HCT116 (cell line): ENCODE measurements around the gene ANTKMT. TPM values are rescaled to one million over a fixed set of nuclear protein-coding genes. Genes with fewer than 3 reads are reported as not detected.

Experiments
- ATAC-seq: fragments of 200-7000 bp; cut with Tn5 transposase; 2 replicates; pipeline ENCODE4 v1.9.1; 2020; ENCODE audit warnings: mild to moderate bottlenecking, moderate library complexity
- BruUV-seq: library from RNA; stranded (reverse); fragments of 400-500 nt; replicated peaks from 2 replicates; lab custom pipeline; 2021; lab: Mats Ljungman, UMichigan
- CTCF ChIA-PET: fragments of 300-600 bp; sonication (Branson Sonifier 250); formaldehyde crosslinking; loops from one replicate; lab custom pipeline; 2021; ENCODE audit warnings: antibody characterized with exemption; lab: Charles Lee
- POLR2A ChIA-PET: fragments of 300-600, 350-600 bp; sonication (Branson Sonifier 250); formaldehyde crosslinking; loops from one replicate; lab custom pipeline; 2021; ENCODE audit warnings: antibody characterized with exemption; lab: Charles Lee
- RAD21 ChIA-PET, 2 experiments: fragments of 300-600 bp; sonication (Branson Sonifier 250); formaldehyde crosslinking; loops; one replicate each; lab custom pipeline; 2023; ENCODE audit warnings: low total read pairs in 2 of 2; ENCODE audit not compliant: uncharacterized antibody in 2 of 2, unreplicated experiment in 2 of 2, low non-redundant PET in 1 of 2; lab: Charles Lee
- DNase-seq: peaks from one replicate; pipeline ENCODE4 v3.0.0-alpha.2; 2010; ENCODE audit warnings: low read depth, low spot score
- H2AFZ ChIP-seq: fragments of 200-600 bp; shearing (Covaris generic), sonication (generic); 2 replicates; pipeline ENCODE4 v1.6.1; 2017; ENCODE audit warnings: low read depth, mixed run types, mixed read lengths, antibody characterized with exemption, low read length; ENCODE audit not compliant: poor library complexity, severe bottlenecking
- H3K27ac ChIP-seq: 2 replicates; pipeline ENCODE4 v1.5.1; 2012; ENCODE audit warnings: low read depth, low read length
- H3K27me3 ChIP-seq: fragments of 200-600 bp; sonication (generic); 2 replicates; pipeline ENCODE4 v1.6.1; 2016; ENCODE audit warnings: mixed run types, low read length, mixed read lengths; ENCODE audit not compliant: insufficient read depth
- H3K36me3 ChIP-seq, 2 experiments: fragments of 200-500 bp in 1 of 2; fragments of 200-600 bp in 1 of 2; sonication (Bioruptor generic) in 1 of 2; sonication (generic) in 1 of 2; 2 replicates each; pipeline versions ENCODE4 v1.5.1 to v1.6.1; 2014 to 2016; ENCODE audit warnings: low read length in 2 of 2, inconsistent platforms in 1 of 2, mixed read lengths in 1 of 2, mixed run types in 1 of 2; ENCODE audit not compliant: insufficient read depth in 2 of 2, control insufficient read depth in 1 of 2
- H3K4me1 ChIP-seq, 2 experiments: fragments of 200-600 bp in 1 of 2; sonication (generic) in 1 of 2; 2 replicates each; pipeline versions ENCODE4 v1.5.1 to v1.6.1; 2012 to 2017; ENCODE audit warnings: low read length in 2 of 2, inconsistent platforms in 1 of 2, mild to moderate bottlenecking in 1 of 2, mixed read lengths in 1 of 2, mixed run types in 1 of 2, moderate library complexity in 1 of 2; ENCODE audit not compliant: insufficient read depth in 2 of 2, control insufficient read depth in 1 of 2
- H3K4me2 ChIP-seq: fragments of 200-600 bp; sonication (generic); 2 replicates; pipeline ENCODE4 v1.6.1; 2017; ENCODE audit warnings: mixed run types, low read length, mixed read lengths
- H3K4me3 ChIP-seq, 2 experiments: fragments of 200-600 bp in 1 of 2; sonication (generic) in 1 of 2; replicated peaks in 1 of 2; 2 replicates each; pipeline ENCODE4 v1.5.1; 2011 to 2016; ENCODE audit warnings: low read length in 2 of 2, control low read depth in 1 of 2, low read depth in 1 of 2, mild to moderate bottlenecking in 1 of 2, mixed read lengths in 1 of 2, mixed run types in 1 of 2
- H3K79me2 ChIP-seq: fragments of 200-600 bp; sonication (generic); 2 replicates; pipeline ENCODE4 v1.6.1; 2017; ENCODE audit warnings: mild to moderate bottlenecking, mixed run types, low read length, moderate library complexity, mixed read lengths; ENCODE audit not compliant: insufficient read depth
- H3K9ac ChIP-seq: fragments of 200-600 bp; sonication (generic); 2 replicates; pipeline ENCODE4 v1.6.1; 2016; ENCODE audit warnings: low read length, mixed read lengths
- H3K9me2 ChIP-seq: fragments of 200-600 bp; sonication (generic), shearing (Covaris generic); 2 replicates; pipeline ENCODE4 v1.6.1; 2017; ENCODE audit warnings: mixed run types, mild to moderate bottlenecking, moderate library complexity; ENCODE audit not compliant: insufficient read depth
- H3K9me3 ChIP-seq, 2 experiments: fragments of 200-500 bp in 1 of 2; fragments of 200-600 bp in 1 of 2; sonication (Bioruptor generic) in 1 of 2; sonication (generic) in 1 of 2; 2 replicates each; pipeline ENCODE4 v1.6.1; 2014 to 2017; ENCODE audit warnings: low read length in 2 of 2, mixed read lengths in 2 of 2, inconsistent platforms in 1 of 2, low read depth in 1 of 2, mild to moderate bottlenecking in 1 of 2, mixed run types in 1 of 2, moderate library complexity in 1 of 2; ENCODE audit not compliant: control insufficient read depth in 1 of 2, insufficient read depth in 1 of 2
- H4K20me1 ChIP-seq: fragments of 200-600 bp; sonication (generic), shearing (Covaris generic); 2 replicates; pipeline ENCODE4 v1.6.1; 2017; ENCODE audit warnings: mixed run types, mild to moderate bottlenecking, moderate library complexity; ENCODE audit not compliant: insufficient read depth
- CBX3 ChIP-seq: IDR thresholded peaks from 2 replicates; pipeline ENCODE4 v1.6.1; 2012; ENCODE audit warnings: low read depth
- CEBPB ChIP-seq: IDR thresholded peaks from 2 replicates; pipeline ENCODE4 v1.6.1; 2012; ENCODE audit warnings: low read depth
- EGR1 ChIP-seq: IDR thresholded peaks from 2 replicates; pipeline ENCODE4 v1.6.1; 2012; ENCODE audit warnings: low read depth
- ELF1 ChIP-seq: IDR thresholded peaks from 2 replicates; pipeline ENCODE4 v1.6.1; 2012; ENCODE audit warnings: low read depth, borderline replicate concordance
- EZH2 ChIP-seq: fragments of 200-600 bp; sonication (generic); IDR thresholded peaks from 2 replicates; pipeline ENCODE4 v1.6.1; 2017; ENCODE audit warnings: antibody characterized with exemption, mixed run types
- EZH2phosphoT487 ChIP-seq: fragments of 200-600 bp; IDR thresholded peaks from 2 replicates; pipeline ENCODE4 v1.6.1; 2018; ENCODE audit warnings: antibody characterized with exemption, borderline replicate concordance
- FOSL1 ChIP-seq: IDR thresholded peaks from 2 replicates; pipeline ENCODE4 v1.6.1; 2012; ENCODE audit warnings: low read depth
- JUND ChIP-seq: IDR thresholded peaks from 2 replicates; pipeline ENCODE4 v1.6.1; 2012
- POLR2A ChIP-seq: IDR thresholded peaks from 2 replicates; pipeline ENCODE4 v1.7.0; 2011; ENCODE audit warnings: borderline replicate concordance; ENCODE audit not compliant: insufficient read depth, insufficient read length; ENCODE audit errors: extremely low read depth
- POLR2AphosphoS5 ChIP-seq: IDR thresholded peaks from 2 replicates; pipeline ENCODE4 v1.6.1; 2011; ENCODE audit warnings: mild to moderate bottlenecking, low read depth, low read length, moderate library complexity
- RAD21 ChIP-seq: IDR thresholded peaks from 2 replicates; pipeline ENCODE4 v1.6.1; 2012; ENCODE audit warnings: low read depth, mild to moderate bottlenecking
- SIN3A ChIP-seq: IDR thresholded peaks from 2 replicates; pipeline ENCODE4 v1.6.1; 2012; ENCODE audit warnings: low read depth
- SP1 ChIP-seq: IDR thresholded peaks from 2 replicates; pipeline ENCODE4 v1.6.1; 2012; ENCODE audit warnings: low read depth
- SRF ChIP-seq: IDR thresholded peaks from 2 replicates; pipeline ENCODE4 v1.6.1; 2012; ENCODE audit warnings: low read depth
- TCF7L2 ChIP-seq: IDR thresholded peaks from 2 replicates; pipeline ENCODE4 v1.7.0; 2011; ENCODE audit warnings: borderline replicate concordance, inconsistent platforms; ENCODE audit not compliant: insufficient read depth, insufficient read length; ENCODE audit errors: extremely low read depth
- YY1 ChIP-seq: IDR thresholded peaks from 2 replicates; pipeline ENCODE4 v1.6.1; 2011; ENCODE audit warnings: low read length, low read depth, moderate library complexity, mild to moderate bottlenecking; ENCODE audit not compliant: insufficient replicate concordance; ENCODE audit errors: extremely low read depth
- ZFX ChIP-seq: fragments of 450-650 bp; IDR thresholded peaks from 2 replicates; pipeline ENCODE4 v1.6.1; 2017
- ZNF274 ChIP-seq: fragments of 200-500 bp; sonication (Bioruptor generic); IDR thresholded peaks from 2 replicates; pipeline ENCODE4 v1.6.1; 2014; ENCODE audit warnings: mild to moderate bottlenecking, low read depth, low read length, inconsistent platforms
- intact Hi-C: fragments of 100-400 bp; cut with micrococcal nuclease; formaldehyde crosslinking; loops from 2 replicates; pipeline ENCODE4 v1.10.0; 2022
- total RNA-seq: library from RNA; stranded (reverse); gene quantifications from one replicate; pipeline ENCODE4 v1.2.1, GENCODE V29; 2021; ENCODE audit not compliant: unreplicated experiment
- TF ChIP-seq, protein P1 (sequence below): IDR thresholded peaks from 2 replicates; pipeline ENCODE4 v1.6.1; 2012
- TF ChIP-seq, protein P2 (sequence below), 3 experiments: fragments of 200-600 bp in 1 of 3; sonication (generic) in 1 of 3; IDR thresholded peaks in 2 of 3; conservative IDR thresholded peaks in 1 of 3; 2 replicates each; pipeline ENCODE4 v1.5.1; 2012 to 2017; ENCODE audit warnings: low read depth in 2 of 3, low read length in 2 of 3, antibody characterized with exemption in 1 of 3, borderline replicate concordance in 1 of 3, control low read depth in 1 of 3, mild to moderate bottlenecking in 1 of 3, mixed read lengths in 1 of 3, mixed run types in 1 of 3, moderate library complexity in 1 of 3; ENCODE audit not compliant: insufficient read depth in 1 of 3
- TF ChIP-seq, protein P3 (sequence below): IDR thresholded peaks from 2 replicates; pipeline ENCODE4 v1.6.1; 2012
- TF ChIP-seq, protein P4 (sequence below): IDR thresholded peaks from 2 replicates; pipeline ENCODE4 v1.6.1; 2011; ENCODE audit warnings: mild to moderate bottlenecking, low read length, moderate library complexity; ENCODE audit not compliant: insufficient replicate concordance; ENCODE audit errors: extremely low read depth

ANTKMT gene
- total RNA-seq, 1 experiment from 2014 or later: 65.4 TPM

DNA sequence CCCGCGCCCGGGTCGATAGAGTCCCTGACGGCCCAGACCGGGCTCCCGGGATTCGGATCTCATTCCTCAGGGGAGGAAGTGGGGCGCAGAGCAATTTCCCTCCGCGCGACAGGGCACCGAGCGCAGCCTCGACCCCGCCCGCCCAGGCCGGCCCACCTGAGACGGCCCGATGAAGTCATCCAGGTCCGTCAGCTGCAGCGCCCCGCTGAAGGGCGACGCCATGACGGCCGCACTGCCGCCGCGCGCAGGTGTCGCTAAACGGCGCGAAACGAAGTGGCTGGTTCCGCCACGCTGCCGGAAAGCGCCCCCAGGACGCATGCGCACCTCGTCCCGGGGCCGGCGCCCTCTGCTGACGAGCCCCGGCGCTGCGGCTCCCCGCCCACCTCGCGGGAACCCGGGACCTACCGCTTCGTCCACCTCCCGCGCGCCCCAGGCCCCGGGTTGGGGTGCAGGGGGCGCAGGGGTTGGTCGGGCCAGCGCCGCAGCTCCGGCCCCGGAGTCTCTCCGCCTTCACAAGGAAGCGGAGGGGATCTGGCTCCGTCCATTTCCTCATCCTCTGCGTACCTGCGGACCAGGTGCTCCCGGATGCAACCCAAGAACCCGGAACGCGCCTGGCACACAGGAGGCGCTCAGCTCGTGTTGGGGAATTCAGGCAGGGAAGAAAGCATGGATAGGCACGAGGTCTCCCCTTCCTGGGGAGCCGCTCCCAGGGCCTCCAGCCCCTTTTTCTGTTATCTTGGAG lies 20.0 kb downstream of the ANTKMT start, which contains the start of gene CIAO3:
Gene CIAO3, minus strand, starts transcription at position 234 of the 742 bp plus-strand sequence. Its CDS starts 12 bp downstream, at position 222.
- no peaks in the 10 kb centered on the region for H3K9me3 ChIP-seq
- ChIA-PET CTCF (interaction anchor here (0.7 to 2.2 kb wide), 6 partner anchors 10 to 48 kb away, joined by 3 to 9 read pairs (median 4); partner anchors contain the start of genes CHTF18 and RPUSD1), POLR2A (interaction anchor here (1.0 to 1.4 kb wide), 4 partner anchors 9 to 21 kb away, joined by 3 to 5 read pairs (median 4); partner anchors contain the start of gene ANTKMT), RAD21 (interaction anchor here in 1 of 2 experiments (1.4 kb wide), 1 partner anchor 20 kb away, joined by 5 read pairs; the partner anchor contains the start of gene MSLN)
- H3K79me2 ChIP-seq: peaks cover 12% of the 10 kb centered on the region; the same call in 1 of the 2 replicates
- ATAC-seq: peak; percentile 80
- H3K9ac ChIP-seq: peak within 1 kb of the TSS; percentile 90
- H2AFZ ChIP-seq: no peak within 1 kb of the TSS
- no peaks in the 10 kb centered on the region for H3K27me3 ChIP-seq
- H3K36me3 ChIP-seq: peaks cover 3 to 9% of the 10 kb centered on the region in 2 experiments; a peak in 3 of 4 replicates
- TSS peak; percentile 83 for BruUV-seq
- no peaks in the 10 kb centered on the region for H3K9me2 ChIP-seq
- no peaks in the 10 kb centered on the region for H4K20me1 ChIP-seq
- intact Hi-C loops: no loop called here
- peak within 1 kb of the TSS; percentile 62 for H3K27ac ChIP-seq
- peak within 1 kb of the TSS; percentile 95 for H3K4me2 ChIP-seq
- H3K4me3 ChIP-seq: peak within 1 kb of the TSS; percentile 84 to 90
- DNase-seq: peak; percentile 76
- peaks cover 8 to 26% of the 10 kb centered on the region in 2 experiments for H3K4me1 ChIP-seq
- TF ChIP-seq CBX3 (no peak), ZNF274 (no peak), POLR2A (peak; percentile 69), ELF1 (peak; percentile 100), SRF (no peak; the same call in 1 of the 2 replicates), YY1 (peak; percentile 96), JUND (no peak), FOSL1 (no peak), POLR2AphosphoS5 (peak; percentile 84), TCF7L2 (no peak), RAD21 (peak; percentile 36; the same call in 1 of the 2 replicates), EGR1 (peak; percentile 67; the same call in 1 of the 2 replicates), SIN3A (peak; percentile 91), ZFX (peak; percentile 77; the same call in 1 of the 2 replicates), EZH2phosphoT487 (no peak), SP1 (peak; percentile 80; the same call in 1 of the 2 replicates), EZH2 (no peak), CEBPB (no peak)
- TF ChIP-seq, protein P1, sequence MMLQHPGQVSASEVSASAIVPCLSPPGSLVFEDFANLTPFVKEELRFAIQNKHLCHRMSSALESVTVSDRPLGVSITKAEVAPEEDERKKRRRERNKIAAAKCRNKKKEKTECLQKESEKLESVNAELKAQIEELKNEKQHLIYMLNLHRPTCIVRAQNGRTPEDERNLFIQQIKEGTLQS: no peak
- TF ChIP-seq, protein P2, sequence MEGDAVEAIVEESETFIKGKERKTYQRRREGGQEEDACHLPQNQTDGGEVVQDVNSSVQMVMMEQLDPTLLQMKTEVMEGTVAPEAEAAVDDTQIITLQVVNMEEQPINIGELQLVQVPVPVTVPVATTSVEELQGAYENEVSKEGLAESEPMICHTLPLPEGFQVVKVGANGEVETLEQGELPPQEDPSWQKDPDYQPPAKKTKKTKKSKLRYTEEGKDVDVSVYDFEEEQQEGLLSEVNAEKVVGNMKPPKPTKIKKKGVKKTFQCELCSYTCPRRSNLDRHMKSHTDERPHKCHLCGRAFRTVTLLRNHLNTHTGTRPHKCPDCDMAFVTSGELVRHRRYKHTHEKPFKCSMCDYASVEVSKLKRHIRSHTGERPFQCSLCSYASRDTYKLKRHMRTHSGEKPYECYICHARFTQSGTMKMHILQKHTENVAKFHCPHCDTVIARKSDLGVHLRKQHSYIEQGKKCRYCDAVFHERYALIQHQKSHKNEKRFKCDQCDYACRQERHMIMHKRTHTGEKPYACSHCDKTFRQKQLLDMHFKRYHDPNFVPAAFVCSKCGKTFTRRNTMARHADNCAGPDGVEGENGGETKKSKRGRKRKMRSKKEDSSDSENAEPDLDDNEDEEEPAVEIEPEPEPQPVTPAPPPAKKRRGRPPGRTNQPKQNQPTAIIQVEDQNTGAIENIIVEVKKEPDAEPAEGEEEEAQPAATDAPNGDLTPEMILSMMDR (IDR thresholded peaks at IDR 0.05 in 2 of 3, conservative IDR thresholded peaks at IDR 0.05 in 1 of 3; ENCODE audit: borderline replicate concordance in 1 of 3, insufficient read depth in 1 of 3, low read depth in 2 of 3, low read length in 2 of 3): peak; percentile 63 to 81 (median 75)
- TF ChIP-seq, protein P3, sequence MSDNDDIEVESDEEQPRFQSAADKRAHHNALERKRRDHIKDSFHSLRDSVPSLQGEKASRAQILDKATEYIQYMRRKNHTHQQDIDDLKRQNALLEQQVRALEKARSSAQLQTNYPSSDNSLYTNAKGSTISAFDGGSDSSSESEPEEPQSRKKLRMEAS: peak; percentile 92
- TF ChIP-seq, protein P4, sequence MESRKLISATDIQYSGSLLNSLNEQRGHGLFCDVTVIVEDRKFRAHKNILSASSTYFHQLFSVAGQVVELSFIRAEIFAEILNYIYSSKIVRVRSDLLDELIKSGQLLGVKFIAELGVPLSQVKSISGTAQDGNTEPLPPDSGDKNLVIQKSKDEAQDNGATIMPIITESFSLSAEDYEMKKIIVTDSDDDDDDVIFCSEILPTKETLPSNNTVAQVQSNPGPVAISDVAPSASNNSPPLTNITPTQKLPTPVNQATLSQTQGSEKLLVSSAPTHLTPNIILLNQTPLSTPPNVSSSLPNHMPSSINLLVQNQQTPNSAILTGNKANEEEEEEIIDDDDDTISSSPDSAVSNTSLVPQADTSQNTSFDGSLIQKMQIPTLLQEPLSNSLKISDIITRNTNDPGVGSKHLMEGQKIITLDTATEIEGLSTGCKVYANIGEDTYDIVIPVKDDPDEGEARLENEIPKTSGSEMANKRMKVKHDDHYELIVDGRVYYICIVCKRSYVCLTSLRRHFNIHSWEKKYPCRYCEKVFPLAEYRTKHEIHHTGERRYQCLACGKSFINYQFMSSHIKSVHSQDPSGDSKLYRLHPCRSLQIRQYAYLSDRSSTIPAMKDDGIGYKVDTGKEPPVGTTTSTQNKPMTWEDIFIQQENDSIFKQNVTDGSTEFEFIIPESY: peak; percentile 25
